ENCODE measurements around the gene DHX35. TPM values are rescaled to one million over a fixed set of nuclear protein-coding genes. Genes with fewer than 3 reads are reported as not detected.
"Not testable (repeated sequence)": the region's sequence is repeated elsewhere in the genome, so short reads cannot be mapped to it uniquely, and the experiment has no call there.

The DHX35 gene
- total RNA-seq, 4 donors from 2014 or later, result 6.6 to 16.8 (median 11.0) TPM

- WGBS, 2 donors, result 95 to 96% methylated on average over 6 of the region's 6 CpGs
- TF ChIP-seq POLR2A (IDR thresholded peaks at IDR 0.05), result no peak
- TF ChIP-seq CTCF (IDR thresholded peaks at IDR 0.05), result no peak
- H3K4me3 ChIP-seq (ENCODE audit: low read depth, poor library complexity, severe bottlenecking), result no peak overlapping the region
- intact Hi-C loops (cut with DNase I; ENCODE audit: low total_unique reads), result no loop called here
- no peak for DNase-seq (ENCODE audit: low spot score in 2 of 2)
Observed at GRCh38 chr20:38952153-38952552, 10.0 kb upstream of the DHX35 start.

- no peak overlapping the region for H3K4me3 ChIP-seq (ENCODE audit: low read depth, poor library complexity, severe bottlenecking)
- WGBS, 2 donors, result 86 to 90% methylated on average over 8 of the region's 8 CpGs
- TF ChIP-seq POLR2A (IDR thresholded peaks at IDR 0.05), result no peak
- no peak for TF ChIP-seq CTCF (IDR thresholded peaks at IDR 0.05)
- intact Hi-C loops (cut with DNase I; ENCODE audit: low total_unique reads), result no loop called here
- no peak for DNase-seq (ENCODE audit: low spot score in 2 of 2)
Observed at GRCh38 chr20:38953630-38954340, 8.4 kb upstream of the DHX35 start.

GRCh38 chr20:38957235-38957876 lies 4.8 kb upstream of the DHX35 start:
- TF ChIP-seq POLR2A (IDR thresholded peaks at IDR 0.05), result no peak
- TF ChIP-seq CTCF (IDR thresholded peaks at IDR 0.05), result no peak
- DNase-seq (ENCODE audit: low spot score in 2 of 2), result no peak
- 85 to 94% methylated on average over 5 of the region's 5 CpGs for WGBS, 2 donors
- no peak overlapping the region for H3K4me3 ChIP-seq (ENCODE audit: low read depth, poor library complexity, severe bottlenecking)
- intact Hi-C loops (cut with DNase I; ENCODE audit: low total_unique reads), result no loop called here

GRCh38 chr20:38957915-38958485 lies 4.1 kb upstream of the DHX35 start:
- intact Hi-C loops (cut with DNase I; ENCODE audit: low total_unique reads), result no loop called here
- no peak overlapping the region for H3K4me3 ChIP-seq (ENCODE audit: low read depth, poor library complexity, severe bottlenecking)
- no peak for DNase-seq (ENCODE audit: low spot score in 2 of 2)
- TF ChIP-seq POLR2A (IDR thresholded peaks at IDR 0.05) (no peak), CTCF (IDR thresholded peaks at IDR 0.05) (no peak)
- 83 to 91% methylated on average over 8 of the region's 8 CpGs for WGBS, 2 donors

- H3K4me3 ChIP-seq (ENCODE audit: low read depth, poor library complexity, severe bottlenecking); intact Hi-C loops (cut with DNase I; ENCODE audit: low total_unique reads); DNase-seq (ENCODE audit: low spot score in 2 of 2): not testable (repeated sequence)
- whole genome bisulfite sequencing, 2 donors, result 88 to 89% methylated on average over 9 of the region's 9 CpGs
Observed at GRCh38 chr20:38960187-38960687, 1.9 kb upstream of the DHX35 start.

- WGBS, 2 donors, result 10% methylated on average over 16 of the region's 16 CpGs
- DNase-seq (ENCODE audit: low spot score in 2 of 2), result no peak
- intact Hi-C loops (cut with DNase I; ENCODE audit: low total_unique reads), result no loop called here
- H3K4me3 ChIP-seq (ENCODE audit: low read depth, poor library complexity, severe bottlenecking), result peak overlapping the region; percentile 30
- TF ChIP-seq POLR2A (IDR thresholded peaks at IDR 0.05), result no peak
- no peak for TF ChIP-seq CTCF (IDR thresholded peaks at IDR 0.05)
Observed at GRCh38 chr20:38961530-38962043, 557 bp upstream of the DHX35 start.

Measured in lower leg skin (tissue), 4 donors.